ENCODE data around the gene CNST. TPM values are rescaled to one million over a fixed set of nuclear protein-coding genes. Genes with fewer than 3 reads are reported as not detected.

Gene CNST
- total RNA-seq, 1 experiment from 2014 or later = 19.8 TPM

- no peak overlapping the region for H3K23ac ChIP-seq (ENCODE audit: insufficient read length, low read depth, low read length)
- no peaks in the 10 kb centered on the region for H4K20me1 ChIP-seq (ENCODE audit: control insufficient read depth, insufficient read depth, insufficient read length)
- no peak overlapping the region for H3K27ac Mint-ChIP-seq
- no peak overlapping the region for H4K91ac ChIP-seq (ENCODE audit: insufficient read length, low read depth, low read length)
- H3K14ac ChIP-seq (ENCODE audit: insufficient read depth, low read length) = no peak overlapping the region
- no peaks in the 10 kb centered on the region for H3K23me2 ChIP-seq (ENCODE audit: insufficient read length, low read depth, low read length, poor library complexity, severe bottlenecking)
- no peak overlapping the region for H2AK5ac ChIP-seq (ENCODE audit: insufficient read length, low read length)
- H3K18ac ChIP-seq (ENCODE audit: insufficient read length, low read depth, low read length) = no peak overlapping the region
- no peak overlapping the region for H3K4me3 Mint-ChIP-seq
- DNase-seq = no peak
- no peak overlapping the region for H3K4me2 ChIP-seq (ENCODE audit: insufficient read depth, insufficient read length, low read length)
- no peak overlapping the region for H3K56ac ChIP-seq (ENCODE audit: insufficient read length, low read depth, low read length)
- no peak overlapping the region for H2AFZ ChIP-seq (ENCODE audit: low read length)
- peaks cover 0 to under 1% (median 0%) of the 10 kb centered on the region in 3 experiments; a peak in 1 of 7 replicates for H3K36me3 Mint-ChIP-seq (ENCODE audit: insufficient read depth in 1 of 3, low read depth in 3 of 3)
- H3K9me3 ChIP-seq (ENCODE audit: control insufficient read depth, low read depth, low read length) = no peaks in the 10 kb centered on the region
- no peaks in the 10 kb centered on the region for H3K27me3 ChIP-seq (ENCODE audit: insufficient read depth, low read length)
- no peak overlapping the region for H3T11ph ChIP-seq (ENCODE audit: low read length)
- no peaks in the 10 kb centered on the region for H3K27me3 Mint-ChIP-seq (ENCODE audit: low read depth)
- TF ChIP-seq, protein P1, sequence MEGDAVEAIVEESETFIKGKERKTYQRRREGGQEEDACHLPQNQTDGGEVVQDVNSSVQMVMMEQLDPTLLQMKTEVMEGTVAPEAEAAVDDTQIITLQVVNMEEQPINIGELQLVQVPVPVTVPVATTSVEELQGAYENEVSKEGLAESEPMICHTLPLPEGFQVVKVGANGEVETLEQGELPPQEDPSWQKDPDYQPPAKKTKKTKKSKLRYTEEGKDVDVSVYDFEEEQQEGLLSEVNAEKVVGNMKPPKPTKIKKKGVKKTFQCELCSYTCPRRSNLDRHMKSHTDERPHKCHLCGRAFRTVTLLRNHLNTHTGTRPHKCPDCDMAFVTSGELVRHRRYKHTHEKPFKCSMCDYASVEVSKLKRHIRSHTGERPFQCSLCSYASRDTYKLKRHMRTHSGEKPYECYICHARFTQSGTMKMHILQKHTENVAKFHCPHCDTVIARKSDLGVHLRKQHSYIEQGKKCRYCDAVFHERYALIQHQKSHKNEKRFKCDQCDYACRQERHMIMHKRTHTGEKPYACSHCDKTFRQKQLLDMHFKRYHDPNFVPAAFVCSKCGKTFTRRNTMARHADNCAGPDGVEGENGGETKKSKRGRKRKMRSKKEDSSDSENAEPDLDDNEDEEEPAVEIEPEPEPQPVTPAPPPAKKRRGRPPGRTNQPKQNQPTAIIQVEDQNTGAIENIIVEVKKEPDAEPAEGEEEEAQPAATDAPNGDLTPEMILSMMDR (conservative IDR thresholded peaks at IDR 0.05) = no peak
- no peaks in the 10 kb centered on the region; the same call in 1 of the 2 replicates for H3K4me1 ChIP-seq (ENCODE audit: insufficient read depth, low read length)
- H3K9ac ChIP-seq (ENCODE audit: extremely low read depth, insufficient read length, low read length) = no peak overlapping the region
- H3K79me1 ChIP-seq (ENCODE audit: insufficient read depth, low read depth, low read length, poor library complexity, severe bottlenecking) = no peaks in the 10 kb centered on the region
- H2BK15ac ChIP-seq (ENCODE audit: low read depth, low read length) = no peak overlapping the region
- H3K4ac ChIP-seq (ENCODE audit: low read depth, low read length) = no peak overlapping the region
- WGBS (ENCODE audit: extremely low coverage, insufficient read length, low lambda C conversion rate) = no CpG with 5 or more reads among the region's 8 CpGs
- peaks cover 4 to 7% of the 10 kb centered on the region in 2 experiments; a peak in 3 of 4 replicates for H3K4me1 Mint-ChIP-seq
- H3K79me2 ChIP-seq (ENCODE audit: insufficient read depth, low read length) = no peaks in the 10 kb centered on the region
- H2BK20ac ChIP-seq (ENCODE audit: low read depth, low read length, poor library complexity, severe bottlenecking) = no peak overlapping the region
- no peak overlapping the region for H3K27ac ChIP-seq (ENCODE audit: insufficient read length, low read depth, low read length)
- no peaks in the 10 kb centered on the region; a peak in 1 of 5 replicates for H3K9me3 Mint-ChIP-seq
- H2BK12ac ChIP-seq (ENCODE audit: insufficient read length, low read depth, low read length) = no peak overlapping the region
- H4K8ac ChIP-seq (replicated peaks; ENCODE audit: insufficient read length, low read depth, low read length) = no peak overlapping the region
- H4K5ac ChIP-seq (ENCODE audit: insufficient read length, low read depth, low read length) = no peak overlapping the region
- H2BK5ac ChIP-seq (ENCODE audit: insufficient read length, low read length) = no peak overlapping the region
- H2BK120ac ChIP-seq (ENCODE audit: low read depth, low read length, poor library complexity, severe bottlenecking) = no peak overlapping the region
Observed at GRCh38 chr1:246674049-246674448, 107.8 kb downstream of the CNST start.
